Measurements from ENCODE around the gene CEP126. TPM values are rescaled to one million over a fixed set of nuclear protein-coding genes. Genes with fewer than 3 reads are reported as not detected.

The CEP126 gene
- total and polyA plus RNA-seq, 2 of the 13 experiments (the other 11 are each of a cell fraction or from before 2014, with no cell fraction given) = 1.4 to 1.7 TPM

- TF ChIP-seq SIX1 (CRISPR knock-in tag; IDR thresholded peaks at IDR 0.05; ENCODE audit: borderline replicate concordance) (peak; percentile 65; the same call in 1 of the 2 replicates), CHD2 (IDR thresholded peaks at IDR 0.05; ENCODE audit: low read depth, low read length) (no peak), FOXA1 (IDR thresholded peaks at IDR 0.05) (no peak), FOXA1 (CRISPR knock-in tag; IDR thresholded peaks at IDR 0.05) (peak; percentile 32; the same call in 1 of the 2 replicates), ERF (CRISPR knock-in tag; IDR thresholded peaks at IDR 0.05) (no peak), NKX3-1 (CRISPR knock-in tag; IDR thresholded peaks at IDR 0.05) (no peak), ATF4 (CRISPR knock-in tag; IDR thresholded peaks at IDR 0.05) (no peak), GATAD2A (CRISPR knock-in tag; IDR thresholded peaks at IDR 0.05) (peak; percentile 68), ZNF678 (CRISPR knock-in tag; IDR thresholded peaks at IDR 0.05) (no peak), TCF7 (IDR thresholded peaks at IDR 0.05; ENCODE audit: low read depth) (peak; percentile 49; the same call in 1 of the 2 replicates), ZSCAN21 (CRISPR knock-in tag; IDR thresholded peaks at IDR 0.05; ENCODE audit: borderline replicate concordance) (no peak), ZNF318 (CRISPR knock-in tag; IDR thresholded peaks at IDR 0.05) (no peak)
- TF ChIP-seq, protein P1, sequence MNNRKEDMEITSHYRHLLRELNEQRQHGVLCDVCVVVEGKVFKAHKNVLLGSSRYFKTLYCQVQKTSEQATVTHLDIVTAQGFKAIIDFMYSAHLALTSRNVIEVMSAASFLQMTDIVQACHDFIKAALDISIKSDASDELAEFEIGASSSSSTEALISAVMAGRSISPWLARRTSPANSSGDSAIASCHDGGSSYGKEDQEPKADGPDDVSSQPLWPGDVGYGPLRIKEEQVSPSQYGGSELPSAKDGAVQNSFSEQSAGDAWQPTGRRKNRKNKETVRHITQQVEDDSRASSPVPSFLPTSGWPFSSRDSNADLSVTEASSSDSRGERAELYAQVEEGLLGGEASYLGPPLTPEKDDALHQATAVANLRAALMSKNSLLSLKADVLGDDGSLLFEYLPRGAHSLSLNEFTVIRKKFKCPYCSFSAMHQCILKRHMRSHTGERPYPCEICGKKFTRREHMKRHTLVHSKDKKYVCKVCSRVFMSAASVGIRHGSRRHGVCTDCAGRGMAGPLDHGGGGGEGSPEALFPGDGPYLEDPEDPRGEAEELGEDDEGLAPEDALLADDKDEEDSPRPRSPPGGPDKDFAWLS (CRISPR knock-in tag; IDR thresholded peaks at IDR 0.05; ENCODE audit: borderline replicate concordance) = no peak
- TF ChIP-seq, protein P2, sequence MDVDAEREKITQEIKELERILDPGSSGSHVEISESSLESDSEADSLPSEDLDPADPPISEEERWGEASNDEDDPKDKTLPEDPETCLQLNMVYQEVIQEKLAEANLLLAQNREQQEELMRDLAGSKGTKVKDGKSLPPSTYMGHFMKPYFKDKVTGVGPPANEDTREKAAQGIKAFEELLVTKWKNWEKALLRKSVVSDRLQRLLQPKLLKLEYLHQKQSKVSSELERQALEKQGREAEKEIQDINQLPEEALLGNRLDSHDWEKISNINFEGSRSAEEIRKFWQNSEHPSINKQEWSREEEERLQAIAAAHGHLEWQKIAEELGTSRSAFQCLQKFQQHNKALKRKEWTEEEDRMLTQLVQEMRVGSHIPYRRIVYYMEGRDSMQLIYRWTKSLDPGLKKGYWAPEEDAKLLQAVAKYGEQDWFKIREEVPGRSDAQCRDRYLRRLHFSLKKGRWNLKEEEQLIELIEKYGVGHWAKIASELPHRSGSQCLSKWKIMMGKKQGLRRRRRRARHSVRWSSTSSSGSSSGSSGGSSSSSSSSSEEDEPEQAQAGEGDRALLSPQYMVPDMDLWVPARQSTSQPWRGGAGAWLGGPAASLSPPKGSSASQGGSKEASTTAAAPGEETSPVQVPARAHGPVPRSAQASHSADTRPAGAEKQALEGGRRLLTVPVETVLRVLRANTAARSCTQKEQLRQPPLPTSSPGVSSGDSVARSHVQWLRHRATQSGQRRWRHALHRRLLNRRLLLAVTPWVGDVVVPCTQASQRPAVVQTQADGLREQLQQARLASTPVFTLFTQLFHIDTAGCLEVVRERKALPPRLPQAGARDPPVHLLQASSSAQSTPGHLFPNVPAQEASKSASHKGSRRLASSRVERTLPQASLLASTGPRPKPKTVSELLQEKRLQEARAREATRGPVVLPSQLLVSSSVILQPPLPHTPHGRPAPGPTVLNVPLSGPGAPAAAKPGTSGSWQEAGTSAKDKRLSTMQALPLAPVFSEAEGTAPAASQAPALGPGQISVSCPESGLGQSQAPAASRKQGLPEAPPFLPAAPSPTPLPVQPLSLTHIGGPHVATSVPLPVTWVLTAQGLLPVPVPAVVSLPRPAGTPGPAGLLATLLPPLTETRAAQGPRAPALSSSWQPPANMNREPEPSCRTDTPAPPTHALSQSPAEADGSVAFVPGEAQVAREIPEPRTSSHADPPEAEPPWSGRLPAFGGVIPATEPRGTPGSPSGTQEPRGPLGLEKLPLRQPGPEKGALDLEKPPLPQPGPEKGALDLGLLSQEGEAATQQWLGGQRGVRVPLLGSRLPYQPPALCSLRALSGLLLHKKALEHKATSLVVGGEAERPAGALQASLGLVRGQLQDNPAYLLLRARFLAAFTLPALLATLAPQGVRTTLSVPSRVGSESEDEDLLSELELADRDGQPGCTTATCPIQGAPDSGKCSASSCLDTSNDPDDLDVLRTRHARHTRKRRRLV (CRISPR knock-in tag; IDR thresholded peaks at IDR 0.05) = no peak
These were observed 59.4 kb downstream of the CEP126 start (continued) for GRCh38 chr11:101974255-101974654.

Measured in HepG2 (cell line).